ENCODE measurements around the gene ATF7IP2.

- no peak for TF ChIP-seq ZBTB8A (IDR thresholded peaks at IDR 0.05; ENCODE audit: partially characterized antibody)
- no peak for TF ChIP-seq ETV6 (IDR thresholded peaks at IDR 0.05; ENCODE audit: borderline replicate concordance in 1 of 2, low read depth in 2 of 2, low read length in 1 of 2)
- TF ChIP-seq ETV6 (CRISPR knock-in tag; IDR thresholded peaks at IDR 0.05; ENCODE audit: borderline replicate concordance): no peak
- no peak for TF ChIP-seq POLR2A (conservative IDR thresholded peaks at IDR 0.05)
- TF ChIP-seq ESRRA (IDR thresholded peaks at IDR 0.05; ENCODE audit: borderline replicate concordance, low read depth): no peak
- no peak for TF ChIP-seq ZBTB34 (CRISPR knock-in tag; IDR thresholded peaks at IDR 0.05)
- no peak for TF ChIP-seq CTCF (IDR thresholded peaks at IDR 0.05 in 2 of 3, conservative IDR thresholded peaks at IDR 0.05 in 1 of 3; ENCODE audit: insufficient read depth in 2 of 3, low read depth in 1 of 3, low read length in 3 of 3)
- no peak for TF ChIP-seq RCOR1 (IDR thresholded peaks at IDR 0.05; ENCODE audit: borderline replicate concordance in 1 of 2, low read depth in 2 of 2, low read length in 2 of 2)
- TF ChIP-seq TARDBP (IDR thresholded peaks at IDR 0.05): no peak
- TF ChIP-seq ZC3H8 (IDR thresholded peaks at IDR 0.05): no peak
- TF ChIP-seq PHF20 (IDR thresholded peaks at IDR 0.05; ENCODE audit: partially characterized antibody): no peak
Measured at GRCh38 chr16:10522966-10523365, 137.1 kb downstream of the ATF7IP2 start.
